ENCODE results near the gene GRK6. TPM values are rescaled to one million over a fixed set of nuclear protein-coding genes. Genes with fewer than 3 reads are reported as not detected.

Gene GRK6
- total and polyA plus RNA-seq, 2 donors, result 13.4 to 27.7 TPM

DNA sequence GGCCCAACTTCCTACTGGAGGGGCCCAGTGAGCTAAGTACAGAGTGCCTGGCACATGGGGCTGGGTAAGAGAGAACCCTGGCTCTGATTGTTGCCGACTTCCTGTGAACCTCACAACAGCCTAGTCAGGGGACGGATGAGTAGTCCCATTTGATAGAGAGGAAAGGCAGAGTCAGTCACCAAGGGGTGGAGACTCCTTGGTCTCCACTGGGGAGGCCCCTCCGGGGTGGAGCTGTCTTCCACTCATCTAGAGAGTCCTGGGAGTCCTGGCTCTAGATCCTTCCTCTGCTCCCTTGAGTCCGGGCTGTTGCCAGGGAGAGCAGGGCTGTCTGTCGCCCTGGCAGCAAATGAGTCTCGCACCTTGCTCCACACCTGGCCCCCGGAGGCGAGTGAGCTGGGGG lies 8.0 kb downstream of the GRK6 start:
- Histone ChIP-seq H3K4me3 (ENCODE audit: low read depth, low read length) (no peak overlapping the region), H3K36me3 (ENCODE audit: insufficient read depth) (peaks cover 3% of the 10 kb centered on the region), H3K27ac (ENCODE audit: low read depth) (no peak overlapping the region), H3K4me1 (ENCODE audit: insufficient read depth) (peaks cover 2% of the 10 kb centered on the region)
- WGBS, result 91% methylated on average over 8 of the region's 8 CpGs
- DNase-seq (ENCODE audit: extremely low spot score), result no peak

- Histone ChIP-seq H3K27ac (ENCODE audit: low read depth) (no peak overlapping the region), H3K4me1 (ENCODE audit: insufficient read depth) (peaks cover 2% of the 10 kb centered on the region), H3K4me3 (ENCODE audit: low read depth, low read length) (no peak overlapping the region), H3K36me3 (ENCODE audit: insufficient read depth) (peaks cover 3% of the 10 kb centered on the region)
- no peak for DNase-seq (ENCODE audit: extremely low spot score)
- WGBS, result 93% methylated on average over 20 of the region's 20 CpGs
Observed at GRCh38 chr5:177434942-177435738, 8.7 kb downstream of the GRK6 start.

- peaks cover 2% of the 10 kb centered on the region for H3K4me1 ChIP-seq (ENCODE audit: insufficient read depth)
- no peak overlapping the region for H3K4me3 ChIP-seq (ENCODE audit: low read depth, low read length)
- no peak for DNase-seq (ENCODE audit: extremely low spot score)
- WGBS, result 94% methylated on average over 37 of the region's 37 CpGs
- H3K36me3 ChIP-seq (ENCODE audit: insufficient read depth), result peaks cover 3% of the 10 kb centered on the region
- H3K27ac ChIP-seq (ENCODE audit: low read depth), result no peak overlapping the region
Observed at GRCh38 chr5:177435847-177436536, 9.5 kb downstream of the GRK6 start.

DNA sequence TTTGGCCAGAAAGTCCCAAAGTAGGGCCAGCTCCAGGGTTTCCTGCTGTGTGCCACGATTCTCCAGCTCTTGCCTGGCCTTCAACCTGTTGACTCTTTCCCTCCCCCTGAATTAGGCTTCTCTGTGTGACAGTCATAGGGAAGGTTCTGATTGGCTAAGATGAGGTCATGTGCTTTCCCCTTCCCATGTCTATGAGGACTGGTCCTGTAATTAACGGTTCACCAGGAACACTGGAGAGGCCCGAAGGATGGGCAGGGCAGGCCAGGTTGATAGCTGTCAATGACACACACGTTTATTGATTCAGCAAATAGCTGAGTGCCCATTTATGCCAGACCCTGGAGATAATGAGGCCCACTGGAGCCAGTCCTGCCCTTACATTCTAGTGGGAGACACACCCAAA lies 11.1 kb downstream of the GRK6 start:
- no peak overlapping the region for H3K4me3 ChIP-seq (ENCODE audit: low read depth, low read length)
- no peaks in the 10 kb centered on the region for H3K4me1 ChIP-seq (ENCODE audit: insufficient read depth)
- H3K36me3 ChIP-seq (ENCODE audit: insufficient read depth), result peaks cover 3% of the 10 kb centered on the region
- no peak for DNase-seq (ENCODE audit: extremely low spot score)
- 71% methylated on average over 4 of the region's 4 CpGs for WGBS
- no peak overlapping the region for H3K27ac ChIP-seq (ENCODE audit: low read depth)

GRCh38 chr5:177438468-177438867 lies 12.0 kb downstream of the GRK6 start:
- no peak for DNase-seq (ENCODE audit: extremely low spot score)
- no peaks in the 10 kb centered on the region for H3K4me1 ChIP-seq (ENCODE audit: insufficient read depth)
- no peak overlapping the region for H3K4me3 ChIP-seq (ENCODE audit: low read depth, low read length)
- H3K27ac ChIP-seq (ENCODE audit: low read depth), result no peak overlapping the region
- 92% methylated on average over 10 of the region's 10 CpGs for WGBS
- H3K36me3 ChIP-seq (ENCODE audit: insufficient read depth), result no peaks in the 10 kb centered on the region

GRCh38 chr5:177439518-177440053 lies 13.1 kb downstream of the GRK6 start:
- no peaks in the 10 kb centered on the region for H3K36me3 ChIP-seq (ENCODE audit: insufficient read depth)
- WGBS, result 95% methylated on average over 4 of the region's 4 CpGs
- no peak overlapping the region for H3K4me3 ChIP-seq (ENCODE audit: low read depth, low read length)
- H3K27ac ChIP-seq (ENCODE audit: low read depth), result no peak overlapping the region
- H3K4me1 ChIP-seq (ENCODE audit: insufficient read depth), result no peaks in the 10 kb centered on the region
- DNase-seq (ENCODE audit: extremely low spot score), result no peak

- Histone ChIP-seq H3K36me3 (ENCODE audit: insufficient read depth) (no peaks in the 10 kb centered on the region), H3K27ac (ENCODE audit: low read depth) (no peak overlapping the region), H3K4me3 (ENCODE audit: low read depth, low read length) (no peak overlapping the region), H3K4me1 (ENCODE audit: insufficient read depth) (no peaks in the 10 kb centered on the region)
- DNase-seq (ENCODE audit: extremely low spot score), result no peak
- whole genome bisulfite sequencing, result 90% methylated on average over 24 of the region's 24 CpGs
Observed at GRCh38 chr5:177440211-177440989, 13.9 kb downstream of the GRK6 start.

DNA sequence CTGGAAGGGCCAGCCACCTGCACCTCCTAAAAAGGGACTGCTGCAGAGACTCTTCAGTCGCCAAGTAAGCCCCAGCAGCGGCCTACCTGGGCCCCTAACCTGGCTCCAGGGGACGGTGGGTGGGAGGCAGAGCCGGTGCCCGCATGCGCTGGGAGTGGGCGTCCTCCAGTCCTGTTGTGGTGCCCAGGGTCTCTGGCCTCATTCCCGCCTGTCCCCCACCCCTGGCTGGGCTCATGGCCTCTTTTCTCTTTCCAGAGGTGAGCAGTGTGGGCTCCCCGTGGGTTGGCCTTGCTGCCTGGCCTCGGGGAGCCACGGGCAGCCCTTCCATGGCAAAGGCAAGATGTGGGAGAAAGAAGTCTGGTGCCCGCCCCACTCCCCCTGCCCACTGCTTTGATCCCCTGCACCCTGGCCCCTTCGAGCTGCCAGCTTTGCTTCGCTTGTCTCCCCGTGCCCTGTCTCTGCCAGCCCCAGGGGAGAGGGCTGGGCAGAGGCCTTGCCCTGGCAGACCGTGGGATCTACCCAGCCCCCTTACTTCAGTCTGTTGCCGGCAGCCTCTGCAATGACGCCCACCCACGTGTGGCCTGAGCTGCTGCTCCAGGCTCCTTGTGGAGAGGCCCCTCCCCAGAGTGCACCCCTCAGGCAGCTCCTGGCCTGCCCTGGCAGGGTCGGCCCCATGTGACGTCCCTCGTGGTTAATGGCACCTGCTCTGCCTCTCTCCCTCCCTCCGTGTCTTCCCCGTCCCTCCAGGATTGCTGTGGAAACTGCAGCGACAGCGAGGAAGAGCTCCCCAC lies 14.7 kb downstream of the GRK6 start:
- Histone ChIP-seq H3K4me3 (ENCODE audit: low read depth, low read length) (no peak overlapping the region), H3K36me3 (ENCODE audit: insufficient read depth) (no peaks in the 10 kb centered on the region), H3K27ac (ENCODE audit: low read depth) (no peak overlapping the region), H3K4me1 (ENCODE audit: insufficient read depth) (no peaks in the 10 kb centered on the region)
- no peak for DNase-seq (ENCODE audit: extremely low spot score)
- 90% methylated on average over 26 of the region's 26 CpGs for WGBS

DNA sequence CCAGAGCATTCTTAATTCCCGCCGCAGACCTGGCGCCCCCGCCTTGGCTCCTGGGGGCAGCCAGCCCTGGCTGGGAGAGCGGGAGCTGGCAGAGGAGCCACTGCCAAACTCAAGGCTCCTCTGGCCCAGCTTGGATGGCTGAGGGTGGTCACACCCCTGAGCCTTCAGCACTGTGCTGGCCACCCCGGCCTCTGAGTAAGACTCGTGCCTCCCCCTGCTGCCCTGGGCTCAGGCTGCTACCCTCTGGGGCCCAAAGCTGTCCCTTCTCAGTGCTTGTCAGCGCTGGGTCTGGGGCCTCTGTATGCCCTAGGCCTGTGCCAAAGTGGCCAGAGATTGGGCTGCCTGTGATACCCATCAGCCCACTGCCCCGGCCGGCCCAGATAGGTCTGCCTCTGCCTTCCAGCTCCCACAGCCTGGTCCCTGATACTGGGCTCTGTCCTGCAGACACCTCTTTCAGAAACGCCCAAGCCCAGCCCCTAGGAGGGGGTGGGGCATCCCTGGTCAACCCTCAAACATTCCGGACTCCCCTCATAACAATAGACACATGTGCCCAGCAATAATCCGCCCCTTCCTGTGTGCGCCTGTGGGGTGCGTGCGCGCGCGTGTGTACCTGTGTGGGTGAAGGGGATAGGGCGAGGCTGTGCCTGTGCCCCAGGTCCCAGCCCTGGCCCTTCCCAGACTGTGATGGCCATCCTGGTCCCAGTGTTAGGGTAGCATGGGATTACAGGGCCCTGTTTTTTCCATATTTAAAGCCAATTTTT lies 15.8 kb downstream of the GRK6 start:
- 87% methylated on average over 20 of the region's 20 CpGs for WGBS
- no peaks in the 10 kb centered on the region for H3K36me3 ChIP-seq (ENCODE audit: insufficient read depth)
- H3K4me3 ChIP-seq (ENCODE audit: low read depth, low read length), result no peak overlapping the region
- H3K27ac ChIP-seq (ENCODE audit: low read depth), result no peak overlapping the region
- no peak for DNase-seq (ENCODE audit: extremely low spot score)
- H3K4me1 ChIP-seq (ENCODE audit: insufficient read depth), result no peaks in the 10 kb centered on the region

DNA sequence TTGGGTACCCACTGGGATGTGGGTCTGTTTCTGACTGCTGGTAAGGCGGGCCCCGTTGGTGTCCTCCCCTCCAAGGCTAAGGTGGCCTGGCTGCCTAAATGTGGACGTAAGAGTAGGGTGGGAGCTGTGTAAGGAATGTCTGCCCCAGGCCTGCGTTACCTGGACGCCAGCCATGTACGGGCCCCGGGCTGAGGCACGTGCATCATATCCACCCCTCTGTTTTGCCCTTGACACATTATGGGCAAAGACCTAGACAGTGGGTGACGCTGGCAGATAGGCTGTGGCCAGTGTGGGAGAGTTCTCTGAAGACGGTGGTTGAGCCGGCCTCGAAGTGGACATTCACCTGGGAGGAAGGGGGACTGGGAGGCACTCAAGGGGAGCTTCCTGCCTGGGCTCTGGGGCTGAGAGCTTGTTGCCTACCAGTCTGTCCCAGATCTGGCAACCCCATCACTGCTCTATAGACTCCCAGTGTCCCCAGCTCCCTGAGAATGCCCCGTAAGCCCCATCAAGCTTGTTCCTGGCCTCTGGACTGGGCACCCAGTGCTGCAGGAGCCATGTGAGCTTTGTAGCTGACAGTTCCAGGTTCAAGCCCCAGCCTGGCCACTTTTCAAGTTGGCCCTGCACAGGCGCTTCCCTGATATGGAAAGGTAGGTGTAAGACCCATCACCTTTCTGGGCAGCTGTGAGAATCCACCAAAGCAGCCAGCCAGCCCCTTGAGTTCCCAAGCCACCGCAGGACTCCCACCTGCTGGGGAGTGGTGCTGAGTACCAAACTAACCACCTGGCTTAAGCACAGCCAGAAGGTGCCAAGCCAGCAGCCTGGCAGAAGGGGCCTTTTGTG lies 16.9 kb downstream of the GRK6 start:
- DNase-seq (ENCODE audit: extremely low spot score), result no peak

GRCh38 chr5:177444106-177445051 lies 17.9 kb downstream of the GRK6 start:
- Histone ChIP-seq H3K27ac (ENCODE audit: low read depth) (no peak overlapping the region), H3K4me1 (ENCODE audit: insufficient read depth) (no peaks in the 10 kb centered on the region), H3K36me3 (ENCODE audit: insufficient read depth) (no peaks in the 10 kb centered on the region), H3K4me3 (ENCODE audit: low read depth, low read length) (no peak overlapping the region)
- WGBS, result 65% methylated on average over 7 of the region's 7 CpGs
- DNase-seq (ENCODE audit: extremely low spot score), result no peak

More for the DNA sequence above, 16.9 kb downstream of the GRK6 start:
- WGBS, result 82% methylated on average over 15 of the region's 15 CpGs
- Histone ChIP-seq H3K4me1 (ENCODE audit: insufficient read depth) (no peaks in the 10 kb centered on the region), H3K36me3 (ENCODE audit: insufficient read depth) (no peaks in the 10 kb centered on the region), H3K4me3 (ENCODE audit: low read depth, low read length) (no peak overlapping the region), H3K27ac (ENCODE audit: low read depth) (no peak overlapping the region)
